Fibroblast of lung (primary cell): ENCODE results near the gene CYTH1. TPM values are rescaled to one million over a fixed set of nuclear protein-coding genes. Genes with fewer than 3 reads are reported as not detected.

Source experiments
- DNase-seq, 2 donors: peaks; one replicate each; pipeline versions ENCODE4 v3.0.0 to v3.0.0-alpha.2; 2010; ENCODE audit warnings: low read depth in 2 of 2
- H2AFZ ChIP-seq: 2 replicates; pipeline ENCODE4 v1.5.1; 2012; ENCODE audit warnings: low read length, control low read depth, inconsistent platforms
- H3K27ac ChIP-seq: 2 replicates; pipeline ENCODE4 v1.5.1; 2011; ENCODE audit warnings: low read length, control low read depth; ENCODE audit not compliant: insufficient read depth
- H3K27me3 ChIP-seq: 2 replicates; pipeline ENCODE4 v1.5.1; 2011; ENCODE audit warnings: mild to moderate bottlenecking, low read length; ENCODE audit not compliant: control insufficient read depth, insufficient read depth
- H3K36me3 ChIP-seq: 2 replicates; pipeline ENCODE4 v1.5.1; 2011; ENCODE audit warnings: low read length; ENCODE audit not compliant: control insufficient read depth, insufficient read depth
- H3K4me1 ChIP-seq: 2 replicates; pipeline ENCODE4 v1.5.1; 2011; ENCODE audit warnings: low read length; ENCODE audit not compliant: control insufficient read depth, insufficient read depth; ENCODE audit errors: extremely low read depth
- H3K4me2 ChIP-seq: 2 replicates; pipeline ENCODE4 v1.5.1; 2011; ENCODE audit warnings: low read length, control low read depth; ENCODE audit not compliant: insufficient read depth; ENCODE audit errors: extremely low read depth
- H3K4me3 ChIP-seq, 4 experiments: fragments of 200-600 bp in 1 of 4; sonication (generic) in 1 of 4; replicated peaks in 1 of 4; 2 replicates each; pipeline ENCODE4 v1.5.1; 2011 to 2016; ENCODE audit warnings: low read length in 4 of 4, low read depth in 3 of 4, mild to moderate bottlenecking in 3 of 4, control low read depth in 2 of 4, inconsistent platforms in 1 of 4, mixed read lengths in 1 of 4; ENCODE audit not compliant: insufficient read depth in 1 of 4; ENCODE audit errors: control extremely low read depth in 1 of 4
- H3K79me2 ChIP-seq: 2 replicates; pipeline ENCODE4 v1.5.1; 2012; ENCODE audit warnings: mild to moderate bottlenecking, low read length, inconsistent platforms; ENCODE audit not compliant: control insufficient read depth, insufficient read depth
- H3K9ac ChIP-seq: 2 replicates; pipeline ENCODE4 v1.5.1; 2011; ENCODE audit warnings: mild to moderate bottlenecking, low read length, control low read depth; ENCODE audit not compliant: insufficient read depth
- H3K9me3 ChIP-seq: 2 replicates; pipeline ENCODE4 v1.5.1; 2012; ENCODE audit warnings: low read depth, low read length; ENCODE audit not compliant: control insufficient read depth, insufficient read depth
- H4K20me1 ChIP-seq: 2 replicates; pipeline ENCODE4 v1.5.1; 2011; ENCODE audit warnings: low read length; ENCODE audit not compliant: control insufficient read depth, insufficient read depth; ENCODE audit errors: extremely low read depth
- CTCF ChIP-seq, 2 donors: IDR thresholded peaks in 1 of 2; conservative IDR thresholded peaks in 1 of 2; 1 replicate in 1 of 2; 2 replicates in 1 of 2; pipeline ENCODE4 v1.5.1; 2011 to 2012; ENCODE audit warnings: low read length in 2 of 2, control low read depth in 1 of 2, inconsistent platforms in 1 of 2, low read depth in 1 of 2, mild to moderate bottlenecking in 1 of 2
- EZH2 ChIP-seq: IDR thresholded peaks from 2 replicates; pipeline ENCODE4 v1.5.1; 2012; ENCODE audit warnings: low read length, control low read depth, mild to moderate bottlenecking; ENCODE audit errors: missing control alignments
- polyA plus RNA-seq, 2 donors: library from polyadenylated mRNA; depleted of rRNA in 1 of 2; stranded (reverse) in 1 of 2; unstranded in 1 of 2; fragments of >200 nt; gene quantifications; 2 replicates each; pipeline ENCODE4 v1.2.1, GENCODE V29; 2011 to 2012; ENCODE audit warnings: missing spikeins in 1 of 2
- total RNA-seq: library from RNA; depleted of rRNA; stranded (reverse); fragments of >200 nt; gene quantifications from 2 replicates; pipeline ENCODE4 v1.2.1, GENCODE V29; 2014

CYTH1 gene
- total and polyA plus RNA-seq, 2 donors (not counting 1 experiment from before 2014, with no cell fraction given), result 8.9 to 9.9 TPM

- no peak for TF ChIP-seq CTCF (conservative IDR thresholded peaks at IDR 0.05 in 1 of 2, IDR thresholded peaks at IDR 0.05 in 1 of 2; ENCODE audit: low read depth in 1 of 2, low read length in 2 of 2)
- TF ChIP-seq EZH2, result no peak
- Histone ChIP-seq H3K4me1 (peaks cover 7% of the 10 kb centered on the region), H3K27ac (no peak overlapping the region), H3K4me2 (no peak overlapping the region), H3K27me3 (no peaks in the 10 kb centered on the region), H3K79me2 (no peaks in the 10 kb centered on the region), H3K4me3 (no peak overlapping the region), H3K9me3 (no peaks in the 10 kb centered on the region), H2AFZ (no peak overlapping the region), H3K9ac (no peak overlapping the region), H3K36me3 (peaks cover 6% of the 10 kb centered on the region), H4K20me1 (no peaks in the 10 kb centered on the region)
- DNase-seq, result no peak
These were observed 105.4 kb downstream of the CYTH1 start for GRCh38 chr17:78676412-78677302.

GRCh38 chr17:78675836-78676235 is 106.2 kb downstream of the CYTH1 start:
- Histone ChIP-seq H3K27ac (no peak overlapping the region), H3K79me2 (no peaks in the 10 kb centered on the region), H3K36me3 (peaks cover 6% of the 10 kb centered on the region), H3K4me1 (peaks cover 4% of the 10 kb centered on the region), H4K20me1 (no peaks in the 10 kb centered on the region), H2AFZ (no peak overlapping the region), H3K9me3 (no peaks in the 10 kb centered on the region), H3K4me3 (no peak overlapping the region), H3K4me2 (no peak overlapping the region), H3K9ac (no peak overlapping the region), H3K27me3 (no peaks in the 10 kb centered on the region)
- no peak for TF ChIP-seq EZH2
- TF ChIP-seq CTCF (conservative IDR thresholded peaks at IDR 0.05 in 1 of 2, IDR thresholded peaks at IDR 0.05 in 1 of 2; ENCODE audit: low read depth in 1 of 2, low read length in 2 of 2), result no peak
- DNase-seq, result no peak

GRCh38 chr17:78675316-78675616 is 106.8 kb downstream of the CYTH1 start:
- Histone ChIP-seq H3K4me1 (no peaks in the 10 kb centered on the region), H3K9ac (no peak overlapping the region), H2AFZ (no peak overlapping the region), H3K36me3 (peaks cover 6% of the 10 kb centered on the region), H3K4me2 (no peak overlapping the region), H3K4me3 (no peak overlapping the region), H3K79me2 (no peaks in the 10 kb centered on the region), H3K9me3 (no peaks in the 10 kb centered on the region), H3K27ac (no peak overlapping the region), H4K20me1 (no peaks in the 10 kb centered on the region), H3K27me3 (no peaks in the 10 kb centered on the region)
- no peak for TF ChIP-seq CTCF (conservative IDR thresholded peaks at IDR 0.05 in 1 of 2, IDR thresholded peaks at IDR 0.05 in 1 of 2; ENCODE audit: low read depth in 1 of 2, low read length in 2 of 2)
- no peak for TF ChIP-seq EZH2
- DNase-seq, result no peak
